Fibroblast of villous mesenchyme (primary cell): Measurements from ENCODE around the gene PBLD. TPM values are rescaled to one million over a fixed set of nuclear protein-coding genes. Genes with fewer than 3 reads are reported as not detected.
"Not testable (repeated sequence)": the region's sequence is repeated elsewhere in the genome, so short reads cannot be mapped to it uniquely, and the experiment has no call there.

Experiments used
- DNase-seq: peaks from one replicate; pipeline ENCODE4 v3.0.0-alpha.2; 2010; ENCODE audit warnings: low read depth
- H3K4me3 ChIP-seq: 2 replicates; pipeline ENCODE4 v1.5.1; 2011; ENCODE audit warnings: low read depth, mild to moderate bottlenecking, low read length
- CTCF ChIP-seq: IDR thresholded peaks from 2 replicates; pipeline ENCODE4 v1.5.1; 2012; ENCODE audit warnings: low read depth, mild to moderate bottlenecking, low read length; ENCODE audit not compliant: insufficient read depth
- total RNA-seq: library from RNA; depleted of rRNA; stranded (reverse); fragments of >200 nt; gene quantifications from 2 replicates; pipeline ENCODE4 v1.2.3, GENCODE V29; 2012

Gene PBLD
- total RNA-seq, 1 donor: 9.1 TPM

- peak; percentile 56 for DNase-seq
- TF ChIP-seq CTCF: no peak
- H3K4me3 ChIP-seq: peak overlapping the region; percentile 0
Measured at GRCh38 chr10:68296843-68297663, 35.7 kb downstream of the PBLD start.

- H3K4me3 ChIP-seq: no peak overlapping the region
- no peak for TF ChIP-seq CTCF
- no peak for DNase-seq
Measured at GRCh38 chr10:68290736-68291135, 42.0 kb downstream of the PBLD start.

- DNase-seq: no peak
- no peak overlapping the region for H3K4me3 ChIP-seq
- no peak for TF ChIP-seq CTCF
Measured at GRCh38 chr10:68288717-68289116, 44.0 kb downstream of the PBLD start.

GRCh38 chr10:68284062-68285001 lies 48.4 kb downstream of the PBLD start:
- no peak overlapping the region for H3K4me3 ChIP-seq
- peak; percentile 27 for DNase-seq
- TF ChIP-seq CTCF: no peak

GRCh38 chr10:68280758-68281157 lies 52.0 kb downstream of the PBLD start:
- H3K4me3 ChIP-seq: no peak overlapping the region
- no peak for DNase-seq
- no peak for TF ChIP-seq CTCF

- not testable (repeated sequence) for H3K4me3 ChIP-seq, DNase-seq
Measured at GRCh38 chr10:68278906-68279753, 53.6 kb downstream of the PBLD start.

- H3K4me3 ChIP-seq, DNase-seq: not testable (repeated sequence)
Measured at GRCh38 chr10:68277814-68278213, 54.9 kb downstream of the PBLD start.
